Naive thymus-derived CD4-positive, alpha-beta T cell (primary cell): ENCODE data around the gene TDRD12. TPM values are rescaled to one million over a fixed set of nuclear protein-coding genes. Genes with fewer than 3 reads are reported as not detected.

ENCODE experiments used
- ATAC-seq: fragments of 150-1000 bp; cut with Tn5 transposase; 2 replicates; pipeline ENCODE4 v1.10.0; 2021; ENCODE audit warnings: mild to moderate bottlenecking, moderate library complexity
- CTCF ChIA-PET: fragments of 350-600 bp; sonication (Branson Sonifier 250); formaldehyde crosslinking; loops from one replicate; lab custom pipeline; 2021; ENCODE audit warnings: antibody characterized with exemption; lab: Charles Lee
- POLR2A ChIA-PET: fragments of 350-600 bp; sonication (Branson Sonifier 250); formaldehyde crosslinking; loops from one replicate; lab custom pipeline; 2021; ENCODE audit warnings: antibody characterized with exemption, inconsistent platforms; lab: Charles Lee
- DNase-seq, 9 donors: peaks; one replicate each; pipeline versions ENCODE4 v3.0.0 to v3.0.0-alpha.2; 2020 to 2022; ENCODE audit warnings: mixed read lengths in 1 of 9
- H3K27ac ChIP-seq: one replicate; pipeline ENCODE4 v1.7.0; 2013; ENCODE audit warnings: mild to moderate bottlenecking, low read depth, low read length, moderate library complexity
- H3K27me3 ChIP-seq, 2 donors: one replicate each; pipeline ENCODE4 v1.7.0; 2013; ENCODE audit warnings: low read length in 2 of 2, mild to moderate bottlenecking in 2 of 2, moderate library complexity in 2 of 2; ENCODE audit not compliant: control insufficient read depth in 2 of 2, insufficient read depth in 2 of 2
- H3K36me3 ChIP-seq, 3 experiments: 1 replicate in 2 of 3; 2 replicates in 1 of 3; pipeline ENCODE4 v1.7.0; 2013; ENCODE audit warnings: low read length in 3 of 3, mild to moderate bottlenecking in 3 of 3, moderate library complexity in 1 of 3; ENCODE audit not compliant: insufficient read depth in 3 of 3, control insufficient read depth in 2 of 3
- H3K4me1 ChIP-seq, 2 donors: one replicate each; pipeline ENCODE4 v1.7.0; 2013; ENCODE audit warnings: low read length in 2 of 2, mild to moderate bottlenecking in 2 of 2, moderate library complexity in 1 of 2; ENCODE audit not compliant: control insufficient read depth in 2 of 2, insufficient read depth in 2 of 2
- H3K4me3 ChIP-seq: 2 replicates; pipeline ENCODE4 v1.7.0; 2013; ENCODE audit warnings: mild to moderate bottlenecking, low read length
- H3K9me3 ChIP-seq, 3 experiments: 1 replicate in 2 of 3; 2 replicates in 1 of 3; pipeline ENCODE4 v1.7.0; 2013; ENCODE audit warnings: low read length in 3 of 3; ENCODE audit not compliant: control insufficient read depth in 2 of 3
- H3K27ac Mint-ChIP-seq, 9 donors: one replicate each; pipeline ENCODE4 v1.8.0; 2020 to 2022; ENCODE audit warnings: mixed read lengths in 9 of 9, mild to moderate bottlenecking in 8 of 9, moderate library complexity in 5 of 9, inconsistent platforms in 2 of 9
- H3K27me3 Mint-ChIP-seq, 5 donors: one replicate each; pipeline ENCODE4 v1.8.0; 2021 to 2022; ENCODE audit warnings: mixed read lengths in 5 of 5, mild to moderate bottlenecking in 1 of 5
- H3K36me3 Mint-ChIP-seq, 5 donors: one replicate each; pipeline ENCODE4 v1.8.0; 2020 to 2022; ENCODE audit warnings: mixed read lengths in 5 of 5, mild to moderate bottlenecking in 3 of 5, inconsistent platforms in 1 of 5
- H3K4me1 Mint-ChIP-seq, 7 donors: one replicate each; pipeline ENCODE4 v1.8.0; 2020 to 2022; ENCODE audit warnings: mixed read lengths in 7 of 7, mild to moderate bottlenecking in 3 of 7, inconsistent platforms in 1 of 7
- H3K4me3 Mint-ChIP-seq, 10 donors: one replicate each; pipeline ENCODE4 v1.8.0; 2020 to 2022; ENCODE audit warnings: mild to moderate bottlenecking in 10 of 10, mixed read lengths in 10 of 10, moderate library complexity in 6 of 10, inconsistent platforms in 2 of 10
- H3K9me3 Mint-ChIP-seq, 11 donors: one replicate each; pipeline ENCODE4 v1.8.0; 2020 to 2022; ENCODE audit warnings: mixed read lengths in 11 of 11, mild to moderate bottlenecking in 4 of 11, inconsistent platforms in 1 of 11, moderate library complexity in 1 of 11
- intact Hi-C, 2 donors: fragments of 100-400 bp; cut with micrococcal nuclease; formaldehyde crosslinking; loops; one replicate each; pipeline ENCODE4 v1.15.1; 2023
- polyA plus RNA-seq, 2 donors: library from polyadenylated mRNA; unstranded; fragments of 300-500 nt; fragmentation: Illumina TruSeq; gene quantifications; one replicate each; pipeline ENCODE4 v1.2.3, GENCODE V29; 2021
- total RNA-seq, 6 experiments: library from RNA in 5 of 6; stranded (reverse) in 5 of 6; gene quantifications; 1 replicate in 5 of 6; 2 replicates in 1 of 6; pipeline ENCODE4 v1.2.3 and lab custom pipeline; 2021 to 2026

TDRD12 gene
- total and polyA plus RNA-seq, 7 experiments from 2014 or later = 0.17 to 3.6 (median 0.67) TPM; not detected in 1

- H3K27ac Mint-ChIP-seq = peak overlapping the region in 1 of 9 donors; percentile 20
Measured at GRCh38 chr19:32816555-32817099, 97.1 kb downstream of the TDRD12 start.

GRCh38 chr19:32817569-32818476 is 98.3 kb downstream of the TDRD12 start:
- peak overlapping the region in 2 of 9 donors; percentile 23 to 38 for H3K27ac Mint-ChIP-seq
- ATAC-seq = no peak
- Histone ChIP-seq H3K27me3 (no peaks in the 10 kb centered on the region), H3K27ac (no peak overlapping the region), H3K9me3 (no peaks in the 10 kb centered on the region), H3K4me1 (no peaks in the 10 kb centered on the region), H3K36me3 (no peaks in the 10 kb centered on the region), H3K4me3 (no peak overlapping the region)
- CTCF ChIA-PET = interaction anchor here (1.1 kb wide), 1 partner anchor 10 kb away, joined by 3 read pairs; no protein-coding TSS in a partner anchor
- H3K4me1 Mint-ChIP-seq = peaks cover 3 to 30% (median 21%) of the 10 kb centered on the region in 7 donors
- no peaks in the 10 kb centered on the region for H3K9me3 Mint-ChIP-seq
- intact Hi-C loops = no loop called here
- peak overlapping the region in 1 of 10 donors; percentile 37 for H3K4me3 Mint-ChIP-seq
- peaks cover 0 to 11% (median 5%) of the 10 kb centered on the region in 5 donors for H3K27me3 Mint-ChIP-seq
- H3K36me3 Mint-ChIP-seq = no peaks in the 10 kb centered on the region
- DNase-seq = no peak
- POLR2A ChIA-PET = no interaction called here

More at GRCh38 chr19:32816555-32817099, 97.1 kb downstream of the TDRD12 start:
- DNase-seq (no peak), ATAC-seq (no peak)
- Mint-ChIP-seq H3K4me1 (peaks cover 3 to 30% (median 21%) of the 10 kb centered on the region in 7 donors), H3K36me3 (no peaks in the 10 kb centered on the region), H3K4me3 (no peak overlapping the region), H3K27me3 (peaks cover 0 to 9% (median 4%) of the 10 kb centered on the region in 5 donors), H3K9me3 (peaks cover 0 to under 1% (median 0%) of the 10 kb centered on the region in 11 donors)
- Histone ChIP-seq H3K4me3 (no peak overlapping the region), H3K27me3 (no peaks in the 10 kb centered on the region), H3K27ac (no peak overlapping the region), H3K36me3 (no peaks in the 10 kb centered on the region), H3K9me3 (no peaks in the 10 kb centered on the region), H3K4me1 (no peaks in the 10 kb centered on the region)
- POLR2A ChIA-PET = no interaction called here
- intact Hi-C loops = no loop called here
- CTCF ChIA-PET = no interaction called here

- Histone ChIP-seq H3K27ac (no peak overlapping the region), H3K4me3 (no peak overlapping the region), H3K4me1 (no peaks in the 10 kb centered on the region), H3K36me3 (no peaks in the 10 kb centered on the region), H3K9me3 (no peaks in the 10 kb centered on the region), H3K27me3 (peaks cover 0 to 1% of the 10 kb centered on the region in 2 donors)
- Mint-ChIP-seq H3K4me1 (peaks cover 3 to 28% (median 21%) of the 10 kb centered on the region in 7 donors), H3K9me3 (no peaks in the 10 kb centered on the region), H3K27ac (no peak overlapping the region), H3K4me3 (peak overlapping the region in 1 of 10 donors; percentile 37), H3K36me3 (no peaks in the 10 kb centered on the region), H3K27me3 (peaks cover 0 to 15% (median 8%) of the 10 kb centered on the region in 5 donors)
- intact Hi-C loops = no loop called here
- no peak for DNase-seq
- ChIA-PET POLR2A (no interaction called here), CTCF (interaction anchor here (1.1 kb wide), 1 partner anchor 10 kb away, joined by 3 read pairs; no protein-coding TSS in a partner anchor)
- no peak for ATAC-seq
Measured at GRCh38 chr19:32818536-32818935, 99.0 kb downstream of the TDRD12 start.

GRCh38 chr19:32819419-32820400 is 100.1 kb downstream of the TDRD12 start:
- ATAC-seq = no peak
- Mint-ChIP-seq H3K4me3 (peak overlapping the region in 5 of 10 donors; percentile 1 to 58 (median 5)), H3K4me1 (peaks cover 3 to 19% (median 14%) of the 10 kb centered on the region in 7 donors), H3K9me3 (no peaks in the 10 kb centered on the region), H3K27me3 (peaks cover 0 to 20% (median 9%) of the 10 kb centered on the region in 5 donors), H3K27ac (peak overlapping the region in 3 of 9 donors; percentile 43 to 59 (median 44)), H3K36me3 (no peaks in the 10 kb centered on the region)
- Histone ChIP-seq H3K27ac (no peak overlapping the region), H3K9me3 (no peaks in the 10 kb centered on the region), H3K36me3 (no peaks in the 10 kb centered on the region), H3K4me3 (no peak overlapping the region), H3K4me1 (no peaks in the 10 kb centered on the region), H3K27me3 (peaks cover 0 to 3% of the 10 kb centered on the region in 2 donors)
- DNase-seq = no peak
- intact Hi-C loops = no loop called here
- POLR2A ChIA-PET = no interaction called here
- CTCF ChIA-PET = interaction anchor here (0.8 to 1.1 kb wide), 2 partner anchors 8 to 51 kb away, joined by 3 to 5 read pairs; no protein-coding TSS in a partner anchor

- H3K4me1 Mint-ChIP-seq = peaks cover 3 to 28% (median 15%) of the 10 kb centered on the region in 7 donors
- ATAC-seq = no peak
- CTCF ChIA-PET = no interaction called here
- H3K9me3 Mint-ChIP-seq = no peaks in the 10 kb centered on the region
- intact Hi-C loops = no loop called here
- no peak for DNase-seq
- no peak overlapping the region for H3K4me3 Mint-ChIP-seq
- Histone ChIP-seq H3K27me3 (peaks cover 0 to 3% of the 10 kb centered on the region in 2 donors), H3K27ac (no peak overlapping the region), H3K4me1 (no peaks in the 10 kb centered on the region), H3K4me3 (no peak overlapping the region), H3K36me3 (no peaks in the 10 kb centered on the region), H3K9me3 (no peaks in the 10 kb centered on the region)
- peaks cover 0 to 18% (median 11%) of the 10 kb centered on the region in 5 donors for H3K27me3 Mint-ChIP-seq
- peak overlapping the region in 1 of 9 donors; percentile 25 for H3K27ac Mint-ChIP-seq
- POLR2A ChIA-PET = no interaction called here
- H3K36me3 Mint-ChIP-seq = peaks cover 0 to 4% (median 0%) of the 10 kb centered on the region in 5 donors
Measured at GRCh38 chr19:32822916-32823746, 103.6 kb downstream of the TDRD12 start.
